ENCODE data around the gene EHBP1.

GRCh38 chr2:62785216-62785615 is 79.7 kb downstream of the EHBP1 start:
- TF ChIP-seq YY1 (tag by site-specific recombination; IDR thresholded peaks at IDR 0.05) = no peak
- TF ChIP-seq, protein P1, sequence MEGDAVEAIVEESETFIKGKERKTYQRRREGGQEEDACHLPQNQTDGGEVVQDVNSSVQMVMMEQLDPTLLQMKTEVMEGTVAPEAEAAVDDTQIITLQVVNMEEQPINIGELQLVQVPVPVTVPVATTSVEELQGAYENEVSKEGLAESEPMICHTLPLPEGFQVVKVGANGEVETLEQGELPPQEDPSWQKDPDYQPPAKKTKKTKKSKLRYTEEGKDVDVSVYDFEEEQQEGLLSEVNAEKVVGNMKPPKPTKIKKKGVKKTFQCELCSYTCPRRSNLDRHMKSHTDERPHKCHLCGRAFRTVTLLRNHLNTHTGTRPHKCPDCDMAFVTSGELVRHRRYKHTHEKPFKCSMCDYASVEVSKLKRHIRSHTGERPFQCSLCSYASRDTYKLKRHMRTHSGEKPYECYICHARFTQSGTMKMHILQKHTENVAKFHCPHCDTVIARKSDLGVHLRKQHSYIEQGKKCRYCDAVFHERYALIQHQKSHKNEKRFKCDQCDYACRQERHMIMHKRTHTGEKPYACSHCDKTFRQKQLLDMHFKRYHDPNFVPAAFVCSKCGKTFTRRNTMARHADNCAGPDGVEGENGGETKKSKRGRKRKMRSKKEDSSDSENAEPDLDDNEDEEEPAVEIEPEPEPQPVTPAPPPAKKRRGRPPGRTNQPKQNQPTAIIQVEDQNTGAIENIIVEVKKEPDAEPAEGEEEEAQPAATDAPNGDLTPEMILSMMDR (tag by site-specific recombination; IDR thresholded peaks at IDR 0.05) = no peak
